Esophagus muscularis mucosa (tissue), 3 donors: Measurements from ENCODE around the gene SUPT4H1.

Experiments
- CTCF ChIP-seq, 3 experiments: fragments of 200-600 bp in 2 of 3; fragments of 450-650 bp in 1 of 3; sonication (generic) in 2 of 3; IDR thresholded peaks; one replicate each; pipeline ENCODE4 v1.5.1; 2017 to 2019; ENCODE audit warnings: antibody characterized with exemption in 3 of 3, mild to moderate bottlenecking in 2 of 3, moderate library complexity in 1 of 3
- POLR2A ChIP-seq: fragments of 450-650 bp; IDR thresholded peaks from one replicate; pipeline ENCODE4 v1.6.1; 2017; ENCODE audit warnings: antibody characterized with exemption, moderate library complexity, mild to moderate bottlenecking, low read depth

GRCh38 chr17:58311429-58311894, 40.5 kb downstream of the SUPT4H1 start:
- TF ChIP-seq CTCF (IDR thresholded peaks at IDR 0.05), result no peak
- no peak for TF ChIP-seq POLR2A
